IPS-11a (cell line): ENCODE results near the gene S100A5.

ENCODE experiments used
- H3K4me3 ChIP-seq: one replicate; pipeline ENCODE4 v1.5.1; 2013; ENCODE audit warnings: low read depth, low read length, control low read depth

S100A5 gene

GRCh38 chr1:153513023-153513422 lies 27.7 kb downstream of the S100A5 start:
- H3K4me3 ChIP-seq, result no peak overlapping the region

- H3K4me3 ChIP-seq, result no peak overlapping the region
Measured at GRCh38 chr1:153510984-153511410, 29.7 kb downstream of the S100A5 start.

DNA sequence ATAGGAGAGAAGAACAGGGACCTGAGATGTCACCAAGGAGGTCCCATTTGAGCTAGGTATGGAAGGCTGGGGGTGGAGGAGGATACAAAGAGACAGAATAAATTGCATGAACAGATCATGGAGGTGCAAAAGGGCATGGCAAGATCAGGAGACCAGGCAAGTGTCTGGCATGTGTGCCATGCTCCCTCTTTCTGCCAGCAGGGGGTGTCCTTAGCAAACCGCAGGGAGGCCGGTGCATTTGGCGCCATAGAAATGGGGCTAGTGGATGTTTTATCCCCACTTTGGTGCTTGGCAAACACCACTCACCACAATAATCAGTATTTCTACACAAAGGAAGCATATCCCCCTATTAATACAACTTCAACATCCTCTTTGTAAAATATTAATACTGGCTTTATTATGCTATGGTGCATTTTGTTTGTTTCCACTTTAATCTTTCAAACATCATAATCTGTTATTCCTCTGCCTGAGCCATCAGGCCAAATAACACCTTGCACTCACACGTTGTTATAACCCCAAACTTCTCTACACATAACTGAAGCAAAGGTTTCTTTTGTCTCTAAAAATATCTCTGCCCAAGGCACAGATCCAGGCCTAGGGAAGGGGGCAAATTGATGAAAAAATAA lies 30.9 kb downstream of the S100A5 start:
- no peak overlapping the region for H3K4me3 ChIP-seq

DNA sequence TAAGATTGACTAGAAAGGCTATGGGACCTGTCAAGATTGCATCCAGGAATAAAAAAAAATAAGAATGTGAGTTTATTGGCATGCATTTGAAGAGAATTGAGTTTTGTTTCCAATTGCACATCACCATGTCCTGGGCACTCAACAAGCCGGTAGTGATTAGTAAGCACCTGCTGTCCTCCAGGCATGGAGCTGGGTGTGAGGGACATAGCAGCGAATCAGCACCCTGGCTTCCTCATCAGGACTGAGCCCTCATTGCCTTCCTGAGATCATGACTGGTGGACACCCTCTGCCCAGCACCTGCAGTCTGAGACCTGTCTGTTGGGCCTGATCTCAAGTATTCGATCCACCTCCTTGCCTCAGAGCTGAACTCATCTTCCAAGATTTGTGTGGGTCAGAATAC lies 31.7 kb downstream of the S100A5 start:
- no peak overlapping the region for H3K4me3 ChIP-seq

- H3K4me3 ChIP-seq, result no peak overlapping the region
Measured at GRCh38 chr1:153507926-153508583, 32.7 kb downstream of the S100A5 start.

DNA sequence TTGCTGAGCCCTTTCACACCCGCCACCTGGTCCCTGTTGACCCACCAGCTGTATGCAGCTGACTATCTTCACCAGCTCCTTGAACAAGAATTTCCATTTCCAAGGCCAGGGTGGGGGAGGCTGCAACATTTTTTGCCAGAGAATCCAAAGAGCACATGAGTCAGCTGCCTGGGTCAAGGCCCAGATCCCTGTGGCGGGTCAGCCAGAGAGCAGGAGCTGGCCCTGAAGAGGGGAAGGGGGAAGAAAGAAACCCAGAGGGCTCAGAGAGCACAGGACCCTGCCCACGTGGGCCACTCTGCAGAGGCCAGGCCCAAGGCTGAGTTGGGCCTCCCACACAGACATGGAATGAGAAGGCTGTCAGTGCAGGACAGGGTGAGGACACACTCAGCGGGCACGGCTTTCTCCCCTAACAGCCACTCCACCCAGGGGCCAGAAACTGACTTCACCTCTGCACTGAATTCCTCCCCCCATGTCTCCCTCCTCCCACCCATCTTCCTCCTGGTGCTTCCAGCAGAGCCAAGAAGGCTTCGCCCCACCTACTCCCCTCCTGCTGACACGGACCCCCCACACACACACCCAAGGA lies 33.8 kb downstream of the S100A5 start:
- no peak overlapping the region for H3K4me3 ChIP-seq

DNA sequence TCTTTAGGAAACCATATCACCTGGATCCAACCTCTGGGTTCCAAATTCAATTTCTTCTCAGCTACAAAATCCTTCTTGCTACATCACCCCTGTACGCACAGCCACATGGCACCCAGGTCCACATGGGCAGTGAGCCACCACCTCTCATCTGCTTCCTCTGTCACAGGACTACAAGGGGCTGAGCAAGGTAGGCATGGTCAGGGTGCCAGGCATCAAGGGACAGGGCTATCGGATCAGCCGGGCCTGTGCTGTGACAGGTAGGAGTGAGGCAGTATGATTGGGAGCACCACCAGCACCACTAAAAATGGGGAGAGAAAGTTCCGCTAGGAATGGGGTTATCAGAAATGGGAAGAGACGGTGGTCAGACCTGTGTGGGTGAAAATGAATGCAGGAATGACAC lies 34.3 kb downstream of the S100A5 start:
- no peak overlapping the region for H3K4me3 ChIP-seq

- H3K4me3 ChIP-seq, result no peak overlapping the region
Measured at GRCh38 chr1:153505576-153505975, 35.2 kb downstream of the S100A5 start.

DNA sequence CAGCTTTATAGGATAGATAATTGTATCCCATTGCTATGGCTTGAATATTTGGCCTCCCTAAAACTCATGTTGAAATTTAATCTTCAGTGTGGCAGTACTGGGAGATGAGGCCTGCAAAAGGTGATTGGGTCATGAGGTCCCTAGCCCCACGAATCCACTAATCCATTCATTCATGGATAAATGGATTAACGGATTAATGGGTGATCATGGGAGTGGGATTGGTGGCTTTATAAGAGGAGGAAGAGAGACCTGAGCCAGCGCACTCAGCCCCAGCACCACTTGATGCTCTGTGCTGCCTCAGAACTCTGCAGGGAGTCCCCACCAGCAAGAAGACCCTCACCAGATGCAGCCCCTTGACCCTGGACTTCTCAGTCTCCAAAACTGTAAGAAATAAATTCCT lies 37.0 kb downstream of the S100A5 start:
- no peak overlapping the region for H3K4me3 ChIP-seq

DNA sequence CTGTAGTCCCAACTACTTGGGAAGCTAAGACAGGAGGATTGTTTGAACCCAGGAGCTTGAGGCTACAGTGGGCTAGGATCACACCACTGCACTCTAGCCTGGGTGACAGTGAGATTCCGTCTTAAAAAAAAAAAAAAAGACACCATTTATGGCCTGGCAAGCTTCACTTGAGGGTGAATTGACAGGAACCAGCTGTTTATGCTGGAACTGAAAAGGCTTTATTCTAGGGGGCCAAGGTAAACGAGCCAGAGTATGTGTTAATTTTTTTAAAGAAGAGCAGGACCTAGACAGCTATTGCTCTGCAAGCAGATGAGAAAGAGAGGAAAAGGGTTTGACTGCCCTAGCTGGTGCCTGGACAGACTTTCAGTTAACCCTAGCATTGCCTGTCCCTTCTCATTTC lies 42.0 kb downstream of the S100A5 start:
- H3K4me3 ChIP-seq, result no peak overlapping the region

DNA sequence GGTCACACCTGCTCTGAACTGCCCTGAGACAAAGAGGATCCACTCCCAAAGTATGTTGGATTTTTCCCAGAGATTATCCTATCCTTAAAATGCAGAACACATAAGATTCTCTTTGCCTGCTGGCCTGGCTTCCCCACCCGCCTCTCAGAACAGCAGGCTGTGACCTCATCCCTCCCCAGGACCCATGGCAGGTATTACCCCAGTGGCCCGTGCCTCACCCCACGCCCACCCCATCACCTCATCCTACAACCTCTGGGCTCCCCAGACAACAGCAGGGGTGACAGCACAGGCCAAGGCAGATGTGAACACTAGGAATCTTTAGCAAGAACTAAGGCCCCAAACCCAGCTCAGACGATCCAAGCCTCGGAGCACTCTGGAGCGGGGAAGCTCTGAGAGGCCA lies 45.2 kb downstream of the S100A5 start:
- H3K4me3 ChIP-seq, result no peak overlapping the region

GRCh38 chr1:153494976-153495535 lies 45.7 kb downstream of the S100A5 start:
- H3K4me3 ChIP-seq, result no peak overlapping the region

DNA sequence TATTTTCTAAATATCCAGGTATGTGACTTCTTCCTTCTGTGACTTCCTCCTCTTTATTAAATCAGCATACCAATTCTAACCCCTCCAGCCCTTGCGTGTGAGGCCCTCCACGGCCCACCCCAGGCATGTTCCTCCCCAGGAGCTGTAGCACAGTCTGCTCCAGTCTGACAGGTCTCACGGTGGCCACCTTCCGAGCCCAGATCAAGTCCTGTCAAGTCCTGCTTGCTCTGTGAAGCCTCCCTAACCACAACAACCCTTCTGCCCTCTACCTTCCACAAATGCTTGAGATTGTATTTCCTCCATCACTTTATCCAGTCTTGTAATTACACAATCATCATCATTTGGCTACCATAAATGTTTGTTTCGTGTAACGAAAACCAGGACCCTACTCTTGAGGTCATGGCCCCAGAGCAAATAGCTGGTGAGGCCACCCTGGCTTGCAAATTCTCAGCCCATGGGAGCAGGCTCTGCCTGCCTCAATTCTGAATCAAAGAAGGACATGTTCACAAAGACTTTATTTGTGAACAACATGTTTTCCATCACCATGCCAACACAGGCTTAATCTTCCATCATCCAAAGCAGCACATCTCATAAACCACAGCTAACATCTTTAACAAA lies 47.3 kb downstream of the S100A5 start:
- no peak overlapping the region for H3K4me3 ChIP-seq

GRCh38 chr1:153490272-153491051 lies 50.3 kb downstream of the S100A5 start:
- H3K4me3 ChIP-seq, result no peak overlapping the region

DNA sequence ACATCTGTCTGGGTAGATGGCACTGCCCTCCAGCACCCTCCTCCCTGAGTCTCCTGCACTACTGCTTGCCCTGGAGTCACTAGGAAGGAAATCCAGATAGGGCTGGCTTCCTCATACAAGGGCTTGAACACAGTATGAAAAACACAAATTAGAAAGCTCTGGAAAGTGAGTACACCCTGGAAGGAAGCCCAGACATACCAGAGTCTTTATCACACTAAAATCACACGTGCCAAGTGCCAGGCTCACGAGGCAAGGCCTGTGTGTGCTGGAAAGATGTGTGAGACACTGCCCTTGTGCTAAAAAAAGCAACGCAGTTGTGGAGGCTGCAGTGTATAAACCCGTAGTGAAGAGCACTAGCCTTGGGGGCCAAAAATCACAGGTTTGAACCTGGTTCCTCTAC lies 52.0 kb downstream of the S100A5 start:
- H3K4me3 ChIP-seq, result no peak overlapping the region

DNA sequence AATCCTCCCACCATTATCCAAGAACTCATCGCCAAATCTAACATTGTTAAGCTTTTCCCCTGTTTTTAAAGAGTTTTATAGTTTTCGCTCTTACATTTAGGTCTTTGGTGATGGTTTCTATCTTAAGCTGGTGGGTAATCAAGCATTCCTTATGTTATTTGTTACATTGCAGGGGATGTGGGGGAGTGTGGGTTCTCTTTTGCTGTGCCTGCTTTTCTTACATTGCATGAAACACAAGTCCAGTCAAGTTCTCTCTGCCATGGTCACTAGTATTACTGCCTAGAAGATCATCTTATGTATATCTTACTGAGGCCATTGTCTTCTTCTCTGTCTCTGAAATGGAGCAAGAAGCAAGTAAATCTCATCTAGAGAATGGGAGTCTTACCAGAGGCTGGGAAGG lies 53.0 kb downstream of the S100A5 start:
- no peak overlapping the region for H3K4me3 ChIP-seq
